ENCODE data around the gene GRHL3. TPM values are rescaled to one million over a fixed set of nuclear protein-coding genes. Genes with fewer than 3 reads are reported as not detected.

Gene GRHL3
- total RNA-seq, 2 donors from 2014 or later = 8.1 to 8.4 TPM

- no peaks in the 10 kb centered on the region for H3K4me1 ChIP-seq (replicated peaks)
- intact Hi-C loops (cut with DNase I) = no loop called here
- no peak overlapping the region for H3K4me3 ChIP-seq
- TF ChIP-seq POLR2A (IDR thresholded peaks at IDR 0.05) (no peak), POLR2AphosphoS5 (IDR thresholded peaks at IDR 0.05) (peak; percentile 73)
- WGBS = 44% methylated on average over 15 of the region's 15 CpGs
- no peak overlapping the region for H3K27ac ChIP-seq
- peak; percentile 84 for DNase-seq (ENCODE audit: low spot score)
- no peaks in the 10 kb centered on the region for H3K27me3 ChIP-seq (replicated peaks; ENCODE audit: insufficient read depth)
- no peaks in the 10 kb centered on the region for H3K36me3 ChIP-seq
- H3K9me3 ChIP-seq = no peaks in the 10 kb centered on the region
These were observed 29.1 kb upstream of the GRHL3 start for GRCh38 chr1:24289937-24290595.

- H3K27ac ChIP-seq = no peak overlapping the region
- H3K4me1 ChIP-seq (replicated peaks) = peaks cover 6% of the 10 kb centered on the region
- 90% methylated on average over 8 of the region's 8 CpGs for WGBS
- intact Hi-C loops (cut with DNase I) = no loop called here
- H3K4me3 ChIP-seq = no peak overlapping the region
- H3K27me3 ChIP-seq (replicated peaks; ENCODE audit: insufficient read depth) = no peaks in the 10 kb centered on the region
- no peaks in the 10 kb centered on the region for H3K36me3 ChIP-seq
- DNase-seq (ENCODE audit: low spot score) = no peak
- H3K9me3 ChIP-seq = no peaks in the 10 kb centered on the region
- no peak for TF ChIP-seq POLR2A (IDR thresholded peaks at IDR 0.05)
- TF ChIP-seq POLR2AphosphoS5 (IDR thresholded peaks at IDR 0.05) = no peak
- no peak for TF ChIP-seq CTCF (IDR thresholded peaks at IDR 0.05)
These were observed 28.1 kb upstream of the GRHL3 start for GRCh38 chr1:24290933-24291487.

- intact Hi-C loops (cut with DNase I) = no loop called here
- no peak overlapping the region for H3K4me3 ChIP-seq
- H3K4me1 ChIP-seq (replicated peaks) = peaks cover 6% of the 10 kb centered on the region
- TF ChIP-seq POLR2AphosphoS5 (IDR thresholded peaks at IDR 0.05) (no peak), POLR2A (IDR thresholded peaks at IDR 0.05) (no peak), CTCF (IDR thresholded peaks at IDR 0.05) (no peak)
- DNase-seq (ENCODE audit: low spot score) = no peak
- no peaks in the 10 kb centered on the region for H3K27me3 ChIP-seq (replicated peaks; ENCODE audit: insufficient read depth)
- no peak overlapping the region for H3K27ac ChIP-seq
- H3K36me3 ChIP-seq = no peaks in the 10 kb centered on the region
- WGBS = 90% methylated on average over 4 of the region's 4 CpGs
- no peaks in the 10 kb centered on the region for H3K9me3 ChIP-seq
These were observed 27.1 kb upstream of the GRHL3 start for GRCh38 chr1:24292103-24292502.

- Histone ChIP-seq H3K4me1 (replicated peaks) (peaks cover 6% of the 10 kb centered on the region), H3K4me3 (no peak overlapping the region), H3K36me3 (no peaks in the 10 kb centered on the region), H3K9me3 (no peaks in the 10 kb centered on the region), H3K27me3 (replicated peaks; ENCODE audit: insufficient read depth) (no peaks in the 10 kb centered on the region), H3K27ac (no peak overlapping the region)
- WGBS = 84% methylated on average over 9 of the region's 9 CpGs
- DNase-seq (ENCODE audit: low spot score) = no peak
- intact Hi-C loops (cut with DNase I) = no loop called here
- TF ChIP-seq POLR2A (IDR thresholded peaks at IDR 0.05) (no peak), POLR2AphosphoS5 (IDR thresholded peaks at IDR 0.05) (no peak), CTCF (IDR thresholded peaks at IDR 0.05) (no peak)
These were observed 26.3 kb upstream of the GRHL3 start for GRCh38 chr1:24292887-24293286.

- intact Hi-C loops (cut with DNase I) = no loop called here
- DNase-seq (ENCODE audit: low spot score) = no peak
- Histone ChIP-seq H3K4me1 (replicated peaks) (peaks cover 6% of the 10 kb centered on the region), H3K36me3 (no peaks in the 10 kb centered on the region), H3K27ac (peak overlapping the region; percentile 65 to 76), H3K9me3 (no peaks in the 10 kb centered on the region), H3K4me3 (no peak overlapping the region), H3K27me3 (replicated peaks; ENCODE audit: insufficient read depth) (no peaks in the 10 kb centered on the region)
- TF ChIP-seq CTCF (IDR thresholded peaks at IDR 0.05) = no peak
- TF ChIP-seq POLR2AphosphoS5 (IDR thresholded peaks at IDR 0.05) = no peak
- no peak for TF ChIP-seq POLR2A (IDR thresholded peaks at IDR 0.05)
- 77% methylated on average over 16 of the region's 16 CpGs for WGBS
These were observed 25.5 kb upstream of the GRHL3 start for GRCh38 chr1:24293392-24294227.

Measured in prostate gland (tissue), 2 donors.